22Rv1 (cell line): ENCODE data around the gene SEPTIN2.

ENCODE experiments used
- CTCF ChIP-seq: fragments of 450-650 bp; IDR thresholded peaks from 2 replicates; pipeline ENCODE4 v1.5.1; 2017; ENCODE audit warnings: mild to moderate bottlenecking
- ZFX ChIP-seq: fragments of 450-650 bp; IDR thresholded peaks from 2 replicates; pipeline ENCODE4 v1.6.1; 2017; ENCODE audit warnings: antibody characterized with exemption, borderline replicate concordance

- TF ChIP-seq CTCF (no peak), ZFX (no peak)
Measured at GRCh38 chr2:241275504-241275903, 40.2 kb upstream of the SEPTIN2 start.
